Epithelial cell of alveolus of lung (primary cell): ENCODE measurements around the gene OR6C6. TPM values are rescaled to one million over a fixed set of nuclear protein-coding genes. Genes with fewer than 3 reads are reported as not detected.

Experiments used
- total RNA-seq: library from RNA; depleted of rRNA; stranded (reverse); fragments of >200 nt; gene quantifications from 2 replicates; pipeline ENCODE4 v1.2.1, GENCODE V29; 2015

Gene OR6C6
- total RNA-seq = not detected in 2 replicates

DNA sequence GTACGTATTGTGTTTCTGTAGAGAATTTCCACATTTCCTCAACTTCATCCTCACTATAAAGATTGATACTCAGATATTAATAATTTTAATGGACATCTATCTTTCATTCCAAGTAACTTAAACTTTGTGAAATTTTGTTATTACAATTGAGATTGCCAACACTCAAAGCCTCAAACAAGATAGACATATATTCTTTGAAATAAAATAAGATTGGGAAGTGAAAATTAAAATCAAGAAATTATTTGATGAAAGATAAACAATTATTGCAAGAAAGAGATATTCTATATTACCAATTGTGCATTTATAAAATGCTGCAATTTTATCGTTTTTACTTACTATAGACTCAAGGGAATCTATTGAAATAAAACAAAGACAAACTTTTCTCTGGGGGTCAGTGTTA is at the start of gene OR6C6:
Gene OR6C6, minus strand, starts transcription at position 101 of the 400 bp plus-strand sequence. CDS start 1,337 bp downstream, outside the sequence.

GRCh38 chr12:55330446-55330845 is 34.1 kb upstream of the OR6C6 start, which contains the start of gene OR6C3:
TSS of gene OR6C3 (plus strand) at chr12:55330746. CDS start at chr12:55331701, 955 bp downstream.

DNA sequence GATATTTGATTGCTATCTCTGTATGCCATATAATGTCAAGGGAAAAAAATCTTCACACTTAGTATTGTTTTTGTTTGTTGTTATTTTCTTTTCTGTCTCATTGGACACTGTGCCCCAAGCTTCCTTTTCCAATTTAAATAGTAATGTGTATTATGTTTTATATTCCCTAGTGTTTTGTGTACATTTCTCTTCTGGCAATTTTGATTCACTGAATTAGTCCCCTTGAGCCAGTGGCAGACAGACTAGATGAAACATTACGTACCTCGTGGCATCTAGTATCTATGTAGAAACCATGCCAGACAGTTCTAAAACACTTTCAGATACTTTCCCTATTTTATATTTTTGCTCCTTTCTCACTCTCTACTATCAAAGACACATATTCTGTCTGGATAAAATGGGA is 17.7 kb upstream of the OR6C6 start, which contains the start of gene OR6C1:
Gene OR6C1, plus strand, starts transcription at position 301 of the 400 bp plus-strand sequence. CDS start 6,257 bp downstream, outside the sequence.

GRCh38 chr12:55244309-55244708 is 52.1 kb downstream of the OR6C6 start, which contains the start of gene OR6C74:
TSS of gene OR6C74 (plus strand) at chr12:55244609. CDS start at chr12:55247288, 2,679 bp downstream.

Other genes with a start within 250 kb of the OR6C6 start
- gene OR9K2, start 170.2 kb downstream of the OR6C6 start, total RNA-seq = not detected in 2 replicates
- gene OR10A7, start 75.5 kb downstream of the OR6C6 start, total RNA-seq = not detected in 2 replicates
- not detected in 2 replicates for gene OR6C74, start 52.0 kb downstream of the OR6C6 start, total RNA-seq
- not detected in 2 replicates for gene OR6C1, start 17.8 kb upstream of the OR6C6 start, total RNA-seq
- gene OR6C3, start 34.2 kb upstream of the OR6C6 start, total RNA-seq = not detected in 2 replicates
- not detected in 2 replicates for gene OR6C75, start 66.4 kb upstream of the OR6C6 start, total RNA-seq
- not detected in 2 replicates for gene OR6C65, start 104.0 kb upstream of the OR6C6 start, total RNA-seq
- not detected in 2 replicates for gene OR6C76, start 129.7 kb upstream of the OR6C6 start, total RNA-seq
- gene OR6C2, start 147.5 kb upstream of the OR6C6 start, total RNA-seq = not detected in 2 replicates
- gene OR6C70, start 173.6 kb upstream of the OR6C6 start, total RNA-seq = not detected in 2 replicates
- not detected in 2 replicates for gene OR6C68, start 195.8 kb upstream of the OR6C6 start, total RNA-seq